Activated T-cell treated with anti-CD3 and anti-CD28 coated beads for 24 hours (primary cell): Measurements from ENCODE around the gene MYOZ2.

Experiments
- DNase-seq: peaks from one replicate; pipeline ENCODE4 v3.0.0-alpha.2; 2020; ENCODE audit warnings: low read depth

The MYOZ2 gene

DNA sequence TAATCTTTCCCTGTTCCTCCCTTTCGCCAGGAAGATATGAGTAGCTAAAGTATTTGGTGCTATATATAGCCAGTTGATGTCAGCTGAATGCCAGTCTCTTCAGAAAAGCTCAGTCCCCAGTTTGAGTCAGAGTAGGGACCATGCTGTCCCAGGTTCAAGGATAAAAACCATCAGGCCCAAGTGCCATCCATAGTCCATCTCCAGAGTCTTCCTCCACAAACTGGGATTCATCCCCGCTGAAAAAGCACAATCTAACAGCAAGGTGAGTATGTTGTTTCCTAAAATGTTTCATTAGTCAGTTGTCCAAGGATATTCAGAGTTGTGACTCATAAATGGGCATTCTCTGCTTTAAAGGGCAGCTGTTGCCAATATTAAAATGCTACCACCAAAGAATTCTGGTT lies at the start of gene MYOZ2:
TSS of gene MYOZ2 (plus strand) at position 112 of the 401 bp plus-strand sequence. CDS start 694 bp downstream, outside the sequence.
- DNase-seq, result no peak

DNA sequence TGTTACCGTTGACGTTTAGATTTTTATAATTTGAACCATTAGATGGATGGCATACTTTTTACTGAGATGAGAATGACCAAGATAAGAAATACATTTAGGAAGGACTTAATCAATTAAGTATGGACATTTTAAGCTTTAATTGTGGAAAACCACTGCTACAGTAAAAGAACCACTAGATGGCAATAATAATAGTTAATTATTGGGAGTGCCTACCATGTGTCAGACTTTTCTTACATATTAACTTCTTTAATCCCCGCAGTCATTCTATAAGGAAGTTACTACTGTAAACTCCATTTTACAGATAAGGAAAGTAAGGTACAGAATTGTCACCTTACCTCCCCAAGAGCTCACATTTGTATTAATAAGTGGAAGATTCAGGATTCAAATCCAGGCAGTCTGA lies 48.5 kb upstream of the MYOZ2 start:
- DNase-seq, result no peak

DNA sequence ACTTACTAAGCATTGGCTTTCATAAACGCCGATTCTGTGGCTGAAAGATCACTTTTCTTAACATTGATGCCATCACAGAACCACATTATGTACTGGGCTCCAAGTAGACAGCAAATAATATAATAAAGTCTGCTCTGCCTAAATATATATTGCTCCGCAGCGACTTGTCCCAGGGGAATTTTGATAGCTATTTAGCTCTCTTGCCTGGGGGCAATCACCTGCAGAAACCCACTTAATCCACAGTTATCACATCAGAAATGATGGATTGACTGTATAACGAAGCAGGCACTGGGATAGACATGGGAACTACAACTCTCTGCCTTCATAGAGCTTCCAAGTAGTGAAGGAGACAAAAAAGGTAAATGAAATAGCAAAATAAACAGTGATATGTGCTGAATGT lies 48.0 kb upstream of the MYOZ2 start:
- no peak for DNase-seq

DNA sequence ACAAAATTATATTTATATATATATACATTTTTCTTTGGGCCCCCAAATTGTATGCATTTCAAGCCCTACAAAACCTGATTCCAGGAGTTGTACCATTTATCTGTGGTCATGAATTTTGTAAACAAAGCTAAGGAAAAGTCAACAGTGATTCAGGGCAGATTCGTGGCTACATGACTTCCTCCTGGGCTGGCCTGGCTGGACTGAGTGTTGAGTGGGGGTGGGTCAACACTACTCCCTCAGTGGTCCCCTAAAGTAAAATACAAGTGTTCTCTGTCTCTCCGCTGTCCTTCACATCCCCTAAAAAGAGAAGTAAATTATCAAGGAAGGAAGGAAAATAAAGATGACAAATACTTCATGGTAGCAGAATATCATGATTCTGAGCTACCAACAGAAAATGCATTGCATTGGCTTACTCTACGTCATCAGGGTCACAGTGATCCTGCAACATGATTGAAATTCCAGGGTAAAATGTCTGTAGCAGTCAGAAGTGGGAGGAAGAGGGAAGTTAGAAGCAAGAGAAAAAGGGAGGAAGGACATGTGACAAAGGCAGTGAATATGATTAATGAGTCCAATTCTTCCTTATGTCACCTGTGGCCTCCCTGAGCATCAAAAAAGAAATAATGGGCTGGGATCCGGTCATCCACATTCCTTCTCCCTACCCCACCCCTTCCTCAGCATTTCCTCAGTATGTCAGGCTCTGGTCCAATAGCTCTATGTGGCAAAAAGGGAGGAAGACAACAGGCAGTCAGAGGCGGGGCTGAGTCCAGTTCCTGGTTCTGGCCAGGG lies 42.4 kb upstream of the MYOZ2 start:
- no peak for DNase-seq

DNA sequence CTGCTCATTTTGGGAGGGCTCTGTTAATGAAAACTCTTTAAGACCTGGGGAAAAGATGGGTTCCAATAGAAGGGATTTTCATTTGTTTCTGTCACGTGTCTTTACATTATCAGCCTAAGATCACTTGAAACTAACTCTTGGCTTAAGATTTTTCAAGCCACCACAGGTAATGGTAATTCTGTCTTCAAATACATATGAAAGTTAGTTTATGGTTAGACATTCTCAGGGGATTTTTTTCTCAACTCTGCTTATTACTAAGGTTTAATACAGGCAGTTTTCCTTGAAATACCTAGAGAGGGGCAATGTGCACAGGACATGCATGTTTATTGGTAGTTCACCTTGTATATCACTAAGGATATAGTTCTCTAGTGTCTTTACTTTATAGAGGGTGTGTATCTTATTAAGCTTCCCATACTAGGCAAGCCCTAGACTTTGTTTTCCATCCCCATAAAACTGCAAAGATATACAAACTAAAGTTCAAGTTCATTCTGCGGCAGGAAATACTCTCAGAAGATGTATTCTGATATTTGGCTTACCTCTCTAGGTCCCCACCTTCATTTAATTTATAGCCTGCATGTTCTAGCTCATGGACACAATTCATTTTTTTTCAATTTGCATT lies 38.2 kb upstream of the MYOZ2 start:
- no peak for DNase-seq

DNA sequence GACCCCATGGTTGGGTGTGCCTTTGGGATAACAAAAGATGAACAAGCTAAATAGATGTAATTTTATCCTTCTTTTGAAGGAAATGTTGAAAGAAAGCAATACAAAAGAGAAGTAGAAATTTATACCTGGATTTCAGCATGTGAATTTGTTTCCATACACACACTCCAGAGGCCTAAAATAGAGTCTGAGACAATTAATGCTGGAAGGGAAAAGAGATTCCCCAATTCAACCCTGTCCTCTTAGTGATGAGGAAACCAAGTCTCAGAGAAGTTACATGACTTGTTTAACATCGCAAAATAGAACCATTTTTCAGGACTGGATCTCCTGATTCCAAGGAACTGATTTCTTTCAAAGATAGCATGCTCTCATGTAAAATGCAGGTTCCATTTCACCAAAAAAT lies 37.3 kb upstream of the MYOZ2 start:
- no peak for DNase-seq

DNA sequence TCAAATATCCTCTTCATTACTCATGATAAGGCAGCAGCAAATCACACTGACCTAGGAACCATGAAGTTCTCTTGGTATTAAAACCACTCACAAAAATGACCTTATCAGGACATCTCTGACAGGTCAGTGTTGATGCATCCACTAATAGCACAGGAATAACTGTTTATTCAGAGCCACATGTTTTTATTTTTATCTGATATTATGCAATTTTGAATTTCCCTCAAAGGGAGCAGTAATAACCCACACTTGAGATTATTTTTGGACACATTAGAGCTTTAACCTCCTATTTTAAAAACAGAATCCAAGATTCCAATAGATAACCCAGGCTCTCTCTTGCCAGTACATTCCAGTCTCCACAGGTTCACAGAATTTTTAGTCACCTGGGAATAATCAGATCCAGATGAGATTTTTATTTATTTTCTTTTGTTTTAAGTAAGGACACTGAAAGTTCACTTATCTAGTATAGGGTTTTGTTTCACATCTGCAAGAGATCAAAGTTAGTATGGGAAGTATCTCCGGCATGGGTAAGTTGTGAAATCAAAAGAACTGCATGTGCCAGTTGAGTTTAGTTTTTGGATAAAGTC lies 36.3 kb upstream of the MYOZ2 start:
- DNase-seq, result no peak

DNA sequence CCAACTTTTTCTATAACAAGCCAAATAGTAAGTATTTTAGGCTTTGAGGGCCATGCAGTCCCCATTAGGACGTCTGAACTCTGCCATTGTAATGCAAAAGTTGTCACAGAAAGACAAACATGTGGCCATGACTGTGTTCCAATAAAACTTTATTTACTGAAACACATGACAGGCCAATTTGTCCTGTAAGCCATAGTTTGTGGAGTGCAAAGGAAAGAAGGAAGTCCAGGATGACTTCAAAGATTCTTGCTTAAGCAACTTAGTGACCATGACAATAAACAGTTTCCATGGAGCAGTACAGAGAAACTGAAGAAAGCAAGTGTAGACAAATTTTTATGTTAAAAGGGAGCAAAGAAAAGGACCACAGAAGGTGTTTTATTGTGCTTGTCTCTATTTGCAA lies 35.0 kb upstream of the MYOZ2 start:
- no peak for DNase-seq

DNA sequence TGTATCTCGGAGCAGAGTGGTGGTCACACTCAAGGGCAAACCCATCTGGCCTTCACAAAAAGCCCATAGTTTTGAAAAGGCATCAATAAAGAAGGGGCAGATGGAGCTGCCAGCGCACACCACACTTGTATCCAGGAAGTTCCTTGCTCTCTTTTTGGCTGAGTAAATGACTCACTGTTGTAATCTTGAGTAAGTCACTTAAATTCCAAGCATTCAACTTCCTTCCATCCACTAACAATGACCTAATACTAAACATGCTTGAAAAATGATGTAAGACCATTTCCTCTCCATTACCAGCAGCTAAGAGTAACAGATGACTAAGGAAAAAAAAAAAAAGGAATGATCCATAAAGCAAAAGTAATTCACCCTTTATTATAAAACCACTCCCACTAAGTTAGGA lies 32.4 kb upstream of the MYOZ2 start:
- no peak for DNase-seq

DNA sequence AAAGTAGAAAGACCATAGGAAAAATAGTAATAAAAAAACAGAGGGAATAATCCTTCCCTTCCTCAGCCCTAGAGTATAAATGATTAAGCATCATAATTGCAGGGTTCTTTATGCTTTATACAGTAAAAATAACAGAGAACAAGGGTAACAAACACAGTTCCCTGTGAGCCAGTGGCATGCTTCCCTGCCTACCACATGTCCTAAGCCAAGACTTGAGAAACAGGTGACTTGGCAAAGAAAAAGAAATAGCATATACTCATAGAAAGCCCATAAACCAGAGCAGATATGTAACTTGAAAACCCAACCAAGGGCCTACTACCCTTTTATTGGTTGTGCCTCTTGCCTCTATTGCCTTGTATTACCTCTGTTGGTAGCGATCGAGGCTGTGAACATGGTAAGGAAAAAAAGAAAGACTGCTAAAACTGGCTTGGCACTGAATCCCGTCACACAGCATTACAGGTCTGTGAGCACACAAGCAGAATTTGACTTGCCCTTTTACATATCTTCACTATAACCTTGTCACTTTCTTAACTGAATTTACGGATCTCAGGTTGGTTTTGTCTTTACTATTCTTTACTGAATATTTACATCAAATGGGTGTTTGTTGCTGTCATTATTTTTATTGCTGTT lies 30.9 kb upstream of the MYOZ2 start:
- DNase-seq, result no peak

DNA sequence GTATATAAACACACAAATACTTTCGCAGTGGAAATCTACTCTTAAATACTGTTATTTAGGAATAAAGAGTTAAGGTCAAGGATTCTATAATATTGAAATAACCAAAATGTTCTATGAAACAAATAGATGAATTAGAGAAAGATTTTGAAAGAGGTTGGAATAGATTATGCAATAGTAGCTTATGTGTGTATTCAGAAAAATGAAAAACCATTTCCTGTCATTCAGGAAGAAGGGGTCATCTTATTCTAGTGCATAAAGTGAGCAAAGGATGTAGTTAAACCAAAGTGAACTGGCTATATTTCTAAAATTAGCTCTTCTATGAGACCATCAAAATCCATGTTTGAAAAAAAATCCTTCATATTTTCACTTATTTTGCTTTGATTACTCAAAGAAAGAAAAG lies 30.0 kb upstream of the MYOZ2 start:
- no peak for DNase-seq

DNA sequence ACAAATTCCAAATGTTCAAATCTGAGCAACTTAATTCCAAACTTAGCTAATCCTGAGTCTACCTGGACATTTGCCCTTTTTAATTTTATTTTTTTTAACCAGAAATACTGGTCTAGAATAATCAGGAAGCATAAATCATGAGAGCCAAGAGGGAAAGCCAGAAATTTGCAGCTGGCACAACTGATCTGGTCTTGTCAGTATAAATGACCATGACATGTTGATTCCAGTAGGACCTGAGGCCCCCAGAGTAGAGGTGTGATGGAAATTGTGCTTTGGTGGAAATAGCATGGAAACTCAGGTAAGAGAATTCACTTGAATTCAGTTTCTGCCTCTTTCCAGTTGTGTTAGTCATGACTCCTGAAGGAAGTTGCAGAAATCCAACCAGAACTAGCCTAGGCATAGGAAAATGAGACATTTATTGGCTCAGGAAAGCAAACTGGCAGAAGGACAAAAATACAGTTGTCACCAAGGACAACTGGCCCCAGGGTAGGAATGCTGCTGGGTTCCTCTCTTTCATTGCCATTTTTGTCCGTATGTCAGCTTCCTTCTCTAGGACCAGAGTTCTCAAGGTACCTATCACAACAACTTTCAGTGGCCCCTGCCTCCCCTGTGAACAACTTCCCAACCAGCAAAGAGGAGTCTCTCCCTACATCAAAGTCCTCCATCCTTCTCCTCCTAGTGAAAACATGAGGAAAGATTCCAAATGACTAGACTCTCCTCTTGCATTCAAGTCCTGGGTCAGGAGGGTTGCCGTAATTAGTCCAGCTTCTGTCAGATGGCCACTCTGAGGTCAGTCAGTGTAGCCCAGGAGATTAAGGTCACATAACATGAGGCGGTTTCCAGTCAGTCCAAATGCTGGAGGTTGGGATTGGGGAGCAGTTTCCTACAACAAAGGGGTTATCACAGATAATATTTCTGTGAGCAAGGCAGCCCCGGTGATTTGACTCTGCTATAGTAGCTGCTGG lies 29.3 kb upstream of the MYOZ2 start:
- no peak for DNase-seq

DNA sequence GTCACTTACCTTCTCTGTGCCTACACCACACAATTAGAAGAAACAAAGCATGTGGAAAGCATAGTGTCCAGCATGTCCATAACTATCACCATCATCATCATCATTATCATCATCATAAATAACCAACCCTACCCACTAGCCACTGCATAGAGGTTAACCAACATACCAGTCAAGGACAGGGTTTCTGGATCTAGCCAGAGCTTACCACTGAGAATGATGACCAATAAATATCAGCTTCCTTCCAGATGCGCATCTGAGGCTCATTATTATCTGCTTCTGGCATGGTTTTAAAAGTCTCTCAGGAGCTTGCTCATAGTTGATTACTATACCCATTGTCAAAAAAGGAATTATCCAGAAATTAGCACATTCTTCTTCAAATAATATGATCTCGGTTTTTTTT lies 25.5 kb upstream of the MYOZ2 start:
- DNase-seq, result no peak

DNA sequence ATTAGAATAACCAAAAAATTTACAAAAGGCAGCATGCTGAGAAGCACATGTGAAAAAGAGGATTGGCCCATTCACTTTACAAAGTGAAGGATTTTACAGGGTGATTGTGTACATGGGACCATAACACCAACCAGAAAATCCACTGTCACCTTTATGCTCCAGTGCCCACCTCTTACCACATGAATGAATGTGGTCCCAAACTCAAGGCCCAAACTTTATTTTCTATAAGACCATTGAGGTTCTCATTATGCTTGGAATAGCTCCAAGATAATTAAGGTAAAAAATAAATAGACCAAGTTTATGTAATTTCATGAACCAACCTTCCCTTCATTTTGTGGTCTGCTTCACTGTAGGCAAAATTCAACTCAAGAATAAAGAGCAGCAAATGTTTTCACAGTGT lies 24.3 kb upstream of the MYOZ2 start:
- DNase-seq, result no peak

DNA sequence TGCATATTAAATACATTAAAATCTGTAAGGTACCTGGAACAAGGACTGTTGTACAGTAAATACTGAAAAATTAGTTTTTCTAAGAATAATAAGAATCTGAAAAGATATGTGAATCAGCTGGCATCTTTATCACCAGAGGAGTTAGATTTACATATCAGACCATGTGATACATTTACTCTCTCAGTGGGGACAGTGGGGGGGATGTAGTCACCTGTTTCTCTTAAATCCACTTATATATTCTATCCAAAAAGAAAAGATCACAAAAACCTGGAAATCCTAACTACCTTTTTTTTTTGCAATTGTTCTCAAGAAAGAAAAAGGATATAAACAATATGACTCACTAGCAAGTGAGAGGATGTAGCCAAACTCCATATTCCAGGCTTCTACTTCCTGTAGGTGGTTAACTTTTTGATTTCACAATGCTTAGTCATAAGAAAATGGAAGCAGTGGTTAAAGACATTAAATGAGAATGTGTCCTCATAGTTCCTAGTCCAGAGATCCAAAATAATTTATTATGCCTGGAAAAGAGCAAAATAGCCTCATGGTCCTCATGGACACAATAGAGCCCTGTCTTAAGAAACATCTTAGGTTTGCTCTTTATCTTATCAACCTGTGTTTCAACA lies 22.5 kb upstream of the MYOZ2 start:
- DNase-seq, result no peak

DNA sequence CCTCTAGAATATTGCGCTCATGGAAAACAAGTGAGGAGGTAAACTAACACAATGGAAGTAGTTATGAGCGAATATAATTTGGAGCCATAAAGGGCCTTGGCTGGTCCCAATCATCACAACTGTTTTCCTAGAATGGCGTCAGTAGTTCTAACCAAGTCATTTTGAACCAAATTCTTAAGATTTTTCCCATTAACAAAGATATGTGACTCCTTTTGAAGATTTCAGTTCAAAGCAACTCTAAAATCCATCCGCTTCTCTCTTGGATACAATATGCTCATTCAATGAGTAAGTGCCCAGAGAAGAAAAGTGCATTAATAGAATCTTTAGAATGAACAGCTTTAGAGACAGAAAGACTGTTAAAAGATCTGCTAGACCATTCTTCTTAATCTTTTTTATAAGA lies 19.6 kb upstream of the MYOZ2 start:
- no peak for DNase-seq

DNA sequence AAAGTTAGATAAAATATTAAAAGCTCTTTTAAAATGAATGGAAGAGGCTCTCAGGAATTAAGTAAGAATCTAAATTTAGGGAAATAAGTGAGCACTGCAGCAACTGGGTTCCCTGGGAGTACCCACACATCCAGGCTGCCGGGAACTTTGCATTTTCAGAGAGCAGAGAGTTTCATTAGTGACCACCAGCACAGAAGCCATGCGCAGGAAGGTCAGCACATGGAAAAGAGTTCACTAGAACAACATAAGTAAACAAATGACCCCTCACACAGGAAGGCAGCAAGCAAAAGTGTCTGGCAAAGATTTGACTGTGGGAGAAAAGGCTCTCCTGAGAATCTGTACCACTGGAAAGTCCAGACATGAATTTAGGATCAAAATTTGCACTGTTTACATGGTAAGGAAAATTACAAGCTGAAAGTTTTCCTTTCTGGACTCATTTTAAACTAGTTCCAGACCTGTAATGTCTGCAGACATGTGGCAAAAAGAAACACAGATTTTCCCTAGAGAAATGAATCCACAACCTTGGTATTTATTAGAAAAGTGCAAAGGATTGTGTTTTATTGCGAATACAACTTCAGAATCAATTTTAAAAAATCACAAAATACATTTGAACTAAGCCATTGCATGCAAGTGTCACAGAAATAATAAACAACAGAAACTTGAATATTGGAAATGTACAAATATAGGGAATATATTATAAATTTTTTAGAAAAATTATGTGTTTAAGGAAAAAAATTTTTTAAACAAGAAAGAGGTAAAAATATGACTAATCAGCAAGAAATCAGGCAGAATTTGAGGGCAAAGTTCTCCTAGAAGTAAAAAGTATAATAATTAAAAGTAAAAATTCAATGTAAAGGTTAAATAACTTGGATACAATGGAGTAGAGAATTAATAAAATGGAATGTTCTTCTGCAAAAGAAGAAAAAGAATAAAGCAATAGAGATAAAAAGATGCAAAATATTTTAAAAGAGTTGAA lies 18.4 kb upstream of the MYOZ2 start:
- no peak for DNase-seq

DNA sequence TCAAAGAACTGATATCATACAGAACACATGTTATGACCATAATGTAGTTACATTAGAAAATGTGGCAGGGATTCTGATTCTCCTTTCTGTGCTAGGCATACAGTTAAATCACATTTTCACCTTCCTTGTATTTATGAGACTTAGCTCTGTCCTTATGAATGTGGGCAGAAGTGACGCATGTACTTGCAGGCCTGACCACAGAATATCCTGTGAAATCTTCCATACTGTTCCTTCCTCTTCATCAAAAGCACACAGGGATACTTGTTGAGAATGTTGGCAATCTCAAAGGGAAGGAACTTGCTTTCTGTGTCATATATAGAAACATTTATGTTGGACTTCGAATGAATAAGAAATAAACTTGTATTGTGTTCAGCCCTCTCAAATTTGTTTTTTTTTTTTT lies 17.2 kb upstream of the MYOZ2 start:
- no peak for DNase-seq

DNA sequence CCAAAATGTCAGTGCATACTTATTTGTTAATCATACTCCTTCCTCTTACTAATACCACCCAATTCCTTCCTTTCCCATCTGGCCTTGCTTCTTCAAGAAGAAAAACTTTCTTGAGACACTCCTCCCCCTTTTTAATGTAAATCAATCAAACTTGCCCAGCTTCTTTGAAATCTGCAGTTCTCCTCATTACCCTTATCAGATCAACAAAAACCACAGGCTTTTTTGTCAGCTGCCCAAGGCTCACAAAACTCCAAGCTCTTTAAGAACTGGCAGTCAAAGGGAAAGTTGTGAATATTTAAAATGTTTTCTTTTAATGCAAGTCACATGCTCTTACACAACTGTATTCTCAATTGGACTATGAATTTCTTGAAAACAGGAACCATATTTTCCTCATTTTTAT lies 11.3 kb upstream of the MYOZ2 start:
- DNase-seq, result no peak

DNA sequence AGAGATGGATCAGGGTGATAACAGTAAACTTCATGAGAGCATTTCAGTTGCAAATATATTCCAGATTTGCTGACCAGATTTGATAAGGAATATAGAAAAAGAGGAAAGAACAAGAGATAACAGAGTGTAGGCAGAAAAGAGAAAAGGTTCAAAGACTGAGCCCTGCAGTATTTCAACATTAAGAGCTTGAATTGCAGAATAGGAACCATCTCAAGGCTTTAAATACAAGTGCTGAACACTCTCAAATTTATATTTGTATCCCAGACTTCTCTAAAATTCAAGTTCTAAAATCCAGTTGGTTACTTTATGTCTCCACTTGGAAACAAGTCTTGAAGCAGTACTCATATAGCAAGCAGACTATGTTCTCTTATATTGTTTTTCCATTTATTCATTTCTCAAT lies 9.7 kb upstream of the MYOZ2 start:
- DNase-seq, result no peak
